HepG2 (cell line): ENCODE data around the gene LITAF. TPM values are rescaled to one million over a fixed set of nuclear protein-coding genes. Genes with fewer than 3 reads are reported as not detected.

Experiments
- ATAC-seq: fragments of 200-7000 bp; cut with Tn5 transposase; 3 replicates; pipeline ENCODE4 v1.9.1; 2020; ENCODE audit warnings: mild to moderate bottlenecking, moderate library complexity
- BruUV-seq: library from RNA; stranded (reverse); fragments of 400-500 nt; replicated peaks from 2 replicates; lab custom pipeline; 2021; lab: Mats Ljungman, UMichigan
- CTCF ChIA-PET: fragments of 300-600 bp; formaldehyde crosslinking; extraction: SDS; loops from one replicate; lab custom pipeline; 2021; ENCODE audit warnings: low total read pairs, inconsistent platforms, low intra/inter-chr PET ratio; lab: Yijun Ruan, JAX
- POLR2A ChIA-PET: fragments of 350-600 bp; sonication (Branson Sonifier 250); formaldehyde crosslinking; loops from one replicate; lab custom pipeline; 2020; ENCODE audit warnings: antibody characterized with exemption, inconsistent platforms; lab: Yijun Ruan, JAX
- DNase-seq: peaks from one replicate; pipeline ENCODE4 v3.0.0-alpha.2; 2015; ENCODE audit warnings: low spot score
- FAIRE-seq: peaks from 3 replicates; lab custom pipeline; 2011; peaks lifted over from hg19 to GRCh38; lab: Jason Lieb, UNC
- H2AFZ ChIP-seq: one replicate; pipeline ENCODE4 v1.6.1; 2011; ENCODE audit warnings: low read length, inconsistent platforms
- H3K27ac ChIP-seq: fragments of 300-600 bp; 3 replicates; pipeline ENCODE4 v1.8.0; 2011; ENCODE audit warnings: mixed run types, mild to moderate bottlenecking, mixed read lengths, low read length, inconsistent platforms; ENCODE audit not compliant: insufficient read depth; ENCODE audit errors: extremely low read length
- H3K27me3 ChIP-seq, 2 experiments: fragments of 200-600 bp in 1 of 2; 2 replicates in 1 of 2; 3 replicates in 1 of 2; pipeline versions ENCODE4 v1.6.0 to v1.8.0; 2011; ENCODE audit warnings: low read length in 2 of 2, mild to moderate bottlenecking in 2 of 2, moderate library complexity in 2 of 2, inconsistent platforms in 1 of 2; ENCODE audit not compliant: insufficient read depth in 2 of 2, control insufficient read depth in 1 of 2
- H3K36me3 ChIP-seq, 2 experiments: fragments of 200-600 bp in 1 of 2; replicated peaks in 1 of 2; 2 replicates in 1 of 2; 3 replicates in 1 of 2; pipeline versions ENCODE4 v1.5.1 to v1.8.0; 2011; ENCODE audit warnings: low read length in 2 of 2, inconsistent platforms in 1 of 2; ENCODE audit not compliant: insufficient read depth in 2 of 2, control insufficient read depth in 1 of 2
- H3K4me1 ChIP-seq: 2 replicates; pipeline ENCODE4 v1.5.1; 2012; ENCODE audit warnings: low read length, inconsistent platforms; ENCODE audit not compliant: insufficient read depth
- H3K4me2 ChIP-seq: 2 replicates; pipeline ENCODE4 v1.6.0; 2011; ENCODE audit warnings: low read depth, low read length, inconsistent platforms
- H3K4me3 ChIP-seq, 3 experiments: fragments of 200-600 bp in 1 of 3; sonication (generic), shearing (Covaris generic) in 1 of 3; replicated peaks in 1 of 3; 2 replicates each; pipeline ENCODE4 v1.5.1; 2011 to 2016; ENCODE audit warnings: low read length in 3 of 3, inconsistent platforms in 2 of 3, low read depth in 2 of 3, mild to moderate bottlenecking in 2 of 3, control low read depth in 1 of 3, mixed read lengths in 1 of 3; ENCODE audit not compliant: insufficient read depth in 1 of 3
- H3K79me2 ChIP-seq: one replicate; pipeline ENCODE4 v1.6.1; 2011; ENCODE audit warnings: low read length, inconsistent platforms; ENCODE audit not compliant: insufficient read depth
- H3K9ac ChIP-seq: 2 replicates; pipeline ENCODE4 v1.6.0; 2011; ENCODE audit warnings: mild to moderate bottlenecking, low read depth, low read length, inconsistent platforms; ENCODE audit not compliant: insufficient read depth
- H3K9me3 ChIP-seq: 2 replicates; pipeline ENCODE4 v1.5.1; 2012; ENCODE audit warnings: mild to moderate bottlenecking, low read length
- H4K20me1 ChIP-seq: 2 replicates; pipeline ENCODE4 v1.6.0; 2011; ENCODE audit warnings: inconsistent platforms, mild to moderate bottlenecking, low read length, moderate library complexity; ENCODE audit not compliant: insufficient read depth
- DNMT3B ChIP-seq: conservative IDR thresholded peaks from 2 replicates; pipeline ENCODE4 v1.6.1; 2016; ENCODE audit warnings: missing biosample characterization, control low read depth
- EZH2 ChIP-seq: conservative IDR thresholded peaks from 2 replicates; pipeline ENCODE4 v1.6.1; 2012; ENCODE audit warnings: mild to moderate bottlenecking, low read depth, low read length, moderate library complexity
- HOXA7 ChIP-seq: sonication (generic); formaldehyde crosslinking; IDR thresholded peaks from 2 replicates; pipeline ENCODE4 v1.8.1; 2022; ENCODE audit warnings: mild to moderate bottlenecking, missing genetic modification reagents, moderate library complexity
- KLF15 ChIP-seq: sonication (generic); formaldehyde crosslinking; IDR thresholded peaks from 2 replicates; pipeline ENCODE4 v1.8.1; 2023; ENCODE audit warnings: borderline replicate concordance, mild to moderate bottlenecking, inconsistent platforms, missing genetic modification reagents, mixed read lengths
- KLF16 ChIP-seq, 2 experiments: sonication (generic) in 1 of 2; formaldehyde crosslinking in 1 of 2; IDR thresholded peaks; 2 replicates each; pipeline versions ENCODE4 v1.6.1 to v1.8.0; 2016 to 2023; ENCODE audit warnings: missing genetic modification reagents in 2 of 2, missing compliant biosample characterization in 1 of 2
- LBX2 ChIP-seq: sonication (generic); formaldehyde crosslinking; IDR thresholded peaks from 2 replicates; pipeline ENCODE4 v1.5.0; 2020; ENCODE audit warnings: missing genetic modification reagents, mild to moderate bottlenecking, borderline replicate concordance
- LCORL ChIP-seq, 2 experiments: fragments of 450-650 bp in 1 of 2; sonication (generic) in 1 of 2; formaldehyde crosslinking in 1 of 2; IDR thresholded peaks; 2 replicates each; pipeline versions ENCODE4 v1.5.0 to v1.6.1; 2017 to 2020; ENCODE audit warnings: antibody characterized with exemption in 1 of 2, missing genetic modification reagents in 1 of 2
- MED13 ChIP-seq: sonication (generic); formaldehyde crosslinking; IDR thresholded peaks from 2 replicates; pipeline ENCODE4 v1.5.0; 2020; ENCODE audit warnings: missing genetic modification reagents
- TEAD2 ChIP-seq: sonication (generic); formaldehyde crosslinking; IDR thresholded peaks from 2 replicates; pipeline ENCODE4 v1.9.0; 2021; ENCODE audit warnings: missing genetic modification reagents
- ZNF24 ChIP-seq: fragments of 450-650 bp; IDR thresholded peaks from 2 replicates; pipeline ENCODE4 v1.6.1; 2017; ENCODE audit warnings: antibody characterized with exemption, mild to moderate bottlenecking
- ZNF335 ChIP-seq: sonication (generic); formaldehyde crosslinking; IDR thresholded peaks from 2 replicates; pipeline ENCODE4 v1.4.0; 2020; ENCODE audit warnings: missing genetic modification reagents
- ZNF570 ChIP-seq: sonication (generic); formaldehyde crosslinking; IDR thresholded peaks from 2 replicates; pipeline ENCODE4 v1.4.0; 2020; ENCODE audit warnings: mild to moderate bottlenecking, missing genetic modification reagents, borderline replicate concordance
- WGBS: methylation state at CpG from one replicate; pipeline ENCODE4 v1.1.6; 2017; ENCODE audit warnings: low lambda C conversion rate; 5-methylcytosine and 5-hydroxymethylcytosine counted together
- in situ Hi-C: cut with HindIII; loops from 2 replicates; pipeline ENCODE4 v1.10.0; 2017; ENCODE audit warnings: low pct_unique_long_range_greater_than_20kb; ENCODE audit not compliant: extremely low pct_ligation_motif_present
- intact Hi-C: fragments of 100-400 bp; cut with micrococcal nuclease; formaldehyde crosslinking; loops from one replicate; pipeline ENCODE4 v1.10.0; 2022; ENCODE audit not compliant: unreplicated experiment
- polyA plus RNA-seq, 8 experiments: library from polyadenylated mRNA; depleted of rRNA in 3 of 8; stranded (reverse) in 7 of 8; unstranded in 1 of 8; fragments of >200 nt; fragmentation: Illumina TruSeq in 4 of 8; extraction: Trizol in 4 of 8; gene quantifications; 2 replicates each; pipeline versions ENCODE4 v1.2.1 to v1.2.3, GENCODE V29; 2011 to 2016; ENCODE audit warnings: low read depth in 4 of 8, missing spikeins in 1 of 8, mixed read lengths in 1 of 8; ENCODE audit not compliant: insufficient read depth in 1 of 8
- total RNA-seq, 5 experiments: library from RNA; depleted of rRNA; stranded (reverse); fragments of >200 nt; fragmentation: Illumina TruSeq; extraction: Trizol; gene quantifications; 2 replicates each; pipeline ENCODE4 v1.2.3, GENCODE V29; 2016; ENCODE audit warnings: low read depth in 1 of 5

Gene LITAF
- total and polyA plus RNA-seq, 2 of the 13 experiments (the other 11 are each of a cell fraction or from before 2014, with no cell fraction given), result 80.1 to 141 TPM

- TF ChIP-seq KLF16 (CRISPR knock-in tag; IDR thresholded peaks at IDR 0.05) (no peak), TEAD2 (CRISPR knock-in tag) (no peak), DNMT3B (CRISPR knock-in tag) (no peak), LBX2 (CRISPR knock-in tag) (no peak), ZNF335 (CRISPR knock-in tag) (no peak), ZNF570 (CRISPR knock-in tag) (no peak), MED13 (no peak), HOXA7 (no peak), KLF15 (no peak), EZH2 (no peak), LCORL (IDR thresholded peaks at IDR 0.05) (no peak), LCORL (CRISPR knock-in tag; IDR thresholded peaks at IDR 0.05) (no peak), ZNF24 (no peak)
- TF ChIP-seq, all 625 proteins: peak for 0
- POLR2A ChIA-PET, result interaction anchor here (1.4 kb wide), 1 partner anchor 9 kb away, joined by 3 read pairs; no protein-coding TSS in a partner anchor
- H3K4me3 ChIP-seq, result no peak overlapping the region
- in situ Hi-C loops (no loop called here), intact Hi-C loops (no loop called here)
- BruUV-seq, result no TSS peak
- H3K4me1 ChIP-seq, result peaks cover 40% of the 10 kb centered on the region
- H3K36me3 ChIP-seq, result no peaks in the 10 kb centered on the region
- no peaks in the 10 kb centered on the region for H4K20me1 ChIP-seq
- DNase-seq, result no peak
- CTCF ChIA-PET, result no interaction called here
- H3K9me3 ChIP-seq, result no peaks in the 10 kb centered on the region
- no peak overlapping the region for H3K27ac ChIP-seq
- peaks cover 2 to 5% of the 10 kb centered on the region in 2 experiments; a peak in 3 of 5 replicates for H3K27me3 ChIP-seq
- no peak for ATAC-seq
- 83% methylated on average over 4 of the region's 4 CpGs for WGBS
- no peak overlapping the region for H3K9ac ChIP-seq
- H3K4me2 ChIP-seq, result no peak overlapping the region
- no peak for FAIRE-seq
- no peak overlapping the region for H2AFZ ChIP-seq
- no peaks in the 10 kb centered on the region for H3K79me2 ChIP-seq
These were observed 37.5 kb upstream of the LITAF start for GRCh38 chr16:11624205-11624604.
